Measurements from ENCODE around the gene OSBPL3.

DNA sequence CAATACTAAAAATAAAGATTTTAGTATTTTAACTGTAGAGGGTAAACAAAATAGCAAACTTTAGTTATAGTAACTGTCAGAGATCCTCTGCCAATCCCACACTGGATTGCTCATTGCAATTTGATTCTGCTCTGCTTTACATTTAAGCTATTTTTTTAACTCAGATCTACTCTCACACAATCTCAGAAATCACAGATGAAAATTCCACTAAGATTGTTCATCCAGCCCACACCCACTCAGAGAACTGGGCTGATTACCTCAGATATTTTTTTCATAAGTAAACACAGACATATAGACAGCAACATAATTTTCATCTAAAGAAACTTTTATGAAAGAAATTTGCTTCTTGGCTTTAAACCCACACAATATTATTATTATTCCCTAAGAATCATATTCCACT, 7.0 kb downstream of the OSBPL3 start:
- TF ChIP-seq FOXA1 (IDR thresholded peaks at IDR 0.05) (no peak), TAF1 (conservative IDR thresholded peaks at IDR 0.05) (no peak), GABPA (IDR thresholded peaks at IDR 0.05 in 1 of 2, conservative IDR thresholded peaks at IDR 0.05 in 1 of 2) (no peak), YY1 (IDR thresholded peaks at IDR 0.05) (no peak), NR2F2 (IDR thresholded peaks at IDR 0.05) (no peak), RXRA (IDR thresholded peaks at IDR 0.05) (no peak), SP1 (IDR thresholded peaks at IDR 0.05) (no peak), RAD21 (IDR thresholded peaks at IDR 0.05) (no peak), HNF4A (conservative IDR thresholded peaks at IDR 0.05) (no peak)
- TF ChIP-seq, protein P1, sequence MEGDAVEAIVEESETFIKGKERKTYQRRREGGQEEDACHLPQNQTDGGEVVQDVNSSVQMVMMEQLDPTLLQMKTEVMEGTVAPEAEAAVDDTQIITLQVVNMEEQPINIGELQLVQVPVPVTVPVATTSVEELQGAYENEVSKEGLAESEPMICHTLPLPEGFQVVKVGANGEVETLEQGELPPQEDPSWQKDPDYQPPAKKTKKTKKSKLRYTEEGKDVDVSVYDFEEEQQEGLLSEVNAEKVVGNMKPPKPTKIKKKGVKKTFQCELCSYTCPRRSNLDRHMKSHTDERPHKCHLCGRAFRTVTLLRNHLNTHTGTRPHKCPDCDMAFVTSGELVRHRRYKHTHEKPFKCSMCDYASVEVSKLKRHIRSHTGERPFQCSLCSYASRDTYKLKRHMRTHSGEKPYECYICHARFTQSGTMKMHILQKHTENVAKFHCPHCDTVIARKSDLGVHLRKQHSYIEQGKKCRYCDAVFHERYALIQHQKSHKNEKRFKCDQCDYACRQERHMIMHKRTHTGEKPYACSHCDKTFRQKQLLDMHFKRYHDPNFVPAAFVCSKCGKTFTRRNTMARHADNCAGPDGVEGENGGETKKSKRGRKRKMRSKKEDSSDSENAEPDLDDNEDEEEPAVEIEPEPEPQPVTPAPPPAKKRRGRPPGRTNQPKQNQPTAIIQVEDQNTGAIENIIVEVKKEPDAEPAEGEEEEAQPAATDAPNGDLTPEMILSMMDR (IDR thresholded peaks at IDR 0.05; ENCODE audit: low read depth, low read length, missing input control): no peak
- TF ChIP-seq, protein P2, sequence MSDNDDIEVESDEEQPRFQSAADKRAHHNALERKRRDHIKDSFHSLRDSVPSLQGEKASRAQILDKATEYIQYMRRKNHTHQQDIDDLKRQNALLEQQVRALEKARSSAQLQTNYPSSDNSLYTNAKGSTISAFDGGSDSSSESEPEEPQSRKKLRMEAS (IDR thresholded peaks at IDR 0.05): no peak
- TF ChIP-seq, protein P3, sequence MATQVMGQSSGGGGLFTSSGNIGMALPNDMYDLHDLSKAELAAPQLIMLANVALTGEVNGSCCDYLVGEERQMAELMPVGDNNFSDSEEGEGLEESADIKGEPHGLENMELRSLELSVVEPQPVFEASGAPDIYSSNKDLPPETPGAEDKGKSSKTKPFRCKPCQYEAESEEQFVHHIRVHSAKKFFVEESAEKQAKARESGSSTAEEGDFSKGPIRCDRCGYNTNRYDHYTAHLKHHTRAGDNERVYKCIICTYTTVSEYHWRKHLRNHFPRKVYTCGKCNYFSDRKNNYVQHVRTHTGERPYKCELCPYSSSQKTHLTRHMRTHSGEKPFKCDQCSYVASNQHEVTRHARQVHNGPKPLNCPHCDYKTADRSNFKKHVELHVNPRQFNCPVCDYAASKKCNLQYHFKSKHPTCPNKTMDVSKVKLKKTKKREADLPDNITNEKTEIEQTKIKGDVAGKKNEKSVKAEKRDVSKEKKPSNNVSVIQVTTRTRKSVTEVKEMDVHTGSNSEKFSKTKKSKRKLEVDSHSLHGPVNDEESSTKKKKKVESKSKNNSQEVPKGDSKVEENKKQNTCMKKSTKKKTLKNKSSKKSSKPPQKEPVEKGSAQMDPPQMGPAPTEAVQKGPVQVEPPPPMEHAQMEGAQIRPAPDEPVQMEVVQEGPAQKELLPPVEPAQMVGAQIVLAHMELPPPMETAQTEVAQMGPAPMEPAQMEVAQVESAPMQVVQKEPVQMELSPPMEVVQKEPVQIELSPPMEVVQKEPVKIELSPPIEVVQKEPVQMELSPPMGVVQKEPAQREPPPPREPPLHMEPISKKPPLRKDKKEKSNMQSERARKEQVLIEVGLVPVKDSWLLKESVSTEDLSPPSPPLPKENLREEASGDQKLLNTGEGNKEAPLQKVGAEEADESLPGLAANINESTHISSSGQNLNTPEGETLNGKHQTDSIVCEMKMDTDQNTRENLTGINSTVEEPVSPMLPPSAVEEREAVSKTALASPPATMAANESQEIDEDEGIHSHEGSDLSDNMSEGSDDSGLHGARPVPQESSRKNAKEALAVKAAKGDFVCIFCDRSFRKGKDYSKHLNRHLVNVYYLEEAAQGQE (IDR thresholded peaks at IDR 0.05): no peak

Data from liver (tissue), 3 donors.